Neural cell (in vitro differentiated cells): ENCODE results near the gene TFPI.

Experiments used
- CTCF ChIP-seq: fragments of 450-650 bp; IDR thresholded peaks from 2 replicates; pipeline ENCODE4 v1.5.1; 2014; ENCODE audit warnings: antibody characterized with exemption, mild to moderate bottlenecking, moderate library complexity; ENCODE audit not compliant: poor library complexity, severe bottlenecking
- EZH2 ChIP-seq: fragments of 200-600, 300-800 bp; shearing (Covaris generic), sonication (generic); IDR thresholded peaks from 2 replicates; pipeline ENCODE4 v1.6.1; 2014; ENCODE audit warnings: antibody characterized with exemption, low read length, borderline replicate concordance, mild to moderate bottlenecking; ENCODE audit not compliant: insufficient read depth, poor library complexity, severe bottlenecking
- POLR2AphosphoS5 ChIP-seq: IDR thresholded peaks from 2 replicates; pipeline ENCODE4 v1.6.1; 2012

- no peak for TF ChIP-seq CTCF
- no peak for TF ChIP-seq POLR2AphosphoS5
- TF ChIP-seq EZH2: no peak
Measured at GRCh38 chr2:187552381-187552780, 1.9 kb downstream of the TFPI start.
